C1 segment of cervical spinal cord (tissue), 14 donors: Measurements from ENCODE around the gene TOR4A.
"Not testable (repeated sequence)": the region's sequence is repeated elsewhere in the genome, so short reads cannot be mapped to it uniquely, and the experiment has no call there.

ENCODE experiments used
- DNase-seq, 14 donors: peaks; one replicate each; lab custom pipeline; 2025; lab: John Stamatoyannopoulos, UW

The TOR4A gene

GRCh38 chr9:137237759-137238726 lies 39.5 kb upstream of the TOR4A start:
- peak in 9 of 14 donors; percentile 33 to 77 (median 56) for DNase-seq

GRCh38 chr9:137239541-137240200 lies 37.9 kb upstream of the TOR4A start:
- DNase-seq, result not testable (repeated sequence)

- DNase-seq, result peak in 12 of 14 donors; percentile 56 to 88 (median 83)
These were observed 37.1 kb upstream of the TOR4A start for GRCh38 chr9:137240318-137240840.

GRCh38 chr9:137240841-137241489 lies 36.6 kb upstream of the TOR4A start, which contains the start of gene TUBB4B:
Gene TUBB4B (plus strand): TSS chr9:137241287. CDS start chr9:137241361, 74 bp downstream.
- peak; percentile 87 to 100 (median 98) for DNase-seq

GRCh38 chr9:137241490-137242268 lies 35.8 kb upstream of the TOR4A start:
- DNase-seq, result peak in 3 of 14 donors; percentile 20 to 65 (median 34)

- no peak for DNase-seq
These were observed 35.0 kb upstream of the TOR4A start for GRCh38 chr9:137242269-137243203.

GRCh38 chr9:137243266-137243625 lies 34.3 kb upstream of the TOR4A start:
- DNase-seq, result not testable (repeated sequence)

GRCh38 chr9:137243626-137244485 lies 33.7 kb upstream of the TOR4A start:
- DNase-seq, result no peak

- no peak for DNase-seq
These were observed 32.8 kb upstream of the TOR4A start for GRCh38 chr9:137244486-137245449.

- no peak for DNase-seq
These were observed 31.8 kb upstream of the TOR4A start for GRCh38 chr9:137245450-137246421.

GRCh38 chr9:137247135-137247915 lies 30.2 kb upstream of the TOR4A start:
- DNase-seq, result no peak

GRCh38 chr9:137247916-137248175 lies 29.7 kb upstream of the TOR4A start:
- no peak for DNase-seq

GRCh38 chr9:137250329-137251193 lies 27.0 kb upstream of the TOR4A start:
- DNase-seq, result no peak

- no peak for DNase-seq
These were observed 26.4 kb upstream of the TOR4A start, which contains the start of gene STPG3 for GRCh38 chr9:137251194-137251461. Gene STPG3 (plus strand): TSS chr9:137251286. CDS start chr9:137251287, 1 bp downstream.
